Suprapubic skin (tissue), 4 donors: Measurements from ENCODE around the gene CLASP1. TPM values are rescaled to one million over a fixed set of nuclear protein-coding genes. Genes with fewer than 3 reads are reported as not detected.

Experiments
- DNase-seq, 2 donors: peaks; one replicate each; pipeline ENCODE4 v3.0.0-alpha.2; 2019; ENCODE audit warnings: low spot score in 2 of 2
- H3K27ac ChIP-seq: fragments of 200-600 bp; sonication (generic); one replicate; pipeline ENCODE4 v1.5.1; 2019
- H3K27me3 ChIP-seq: fragments of 200-600 bp; sonication (generic); one replicate; pipeline ENCODE4 v1.5.1; 2019
- H3K36me3 ChIP-seq: fragments of 200-600 bp; sonication (generic); one replicate; pipeline ENCODE4 v1.5.1; 2019
- H3K4me1 ChIP-seq: fragments of 200-600 bp; sonication (generic); one replicate; pipeline ENCODE4 v1.5.1; 2019
- H3K4me3 ChIP-seq: fragments of 200-600 bp; sonication (generic); one replicate; pipeline ENCODE4 v1.5.1; 2019; ENCODE audit warnings: mild to moderate bottlenecking
- H3K9me3 ChIP-seq: fragments of 200-600 bp; sonication (generic); one replicate; pipeline ENCODE4 v1.5.1; 2019
- EP300 ChIP-seq: sonication (generic); formaldehyde crosslinking; IDR thresholded peaks from one replicate; pipeline ENCODE4 v1.6.1; 2017; ENCODE audit warnings: antibody characterized with exemption
- POLR2A ChIP-seq, 2 donors: fragments of 450-650 bp; IDR thresholded peaks; one replicate each; pipeline ENCODE4 v1.6.1; 2017; ENCODE audit warnings: antibody characterized with exemption in 2 of 2, mild to moderate bottlenecking in 2 of 2, moderate library complexity in 2 of 2
- POLR2AphosphoS5 ChIP-seq, 3 donors: sonication (generic); formaldehyde crosslinking; IDR thresholded peaks; one replicate each; pipeline ENCODE4 v1.6.1; 2017; ENCODE audit warnings: antibody characterized with exemption in 3 of 3
- WGBS: methylation state at CpG from one replicate; pipeline ENCODE4 v1.1.5; 2018; 5-methylcytosine and 5-hydroxymethylcytosine counted together
- total RNA-seq, 4 donors: library from RNA; depleted of rRNA; stranded (reverse); fragments of >200 nt; gene quantifications; one replicate each; pipeline ENCODE4 v1.1.0, GENCODE V29; 2016
- TF ChIP-seq, protein P1 (sequence below), 2 donors: fragments of 200-600 bp in 1 of 2; fragments of 450-650 bp in 1 of 2; sonication (generic) in 1 of 2; IDR thresholded peaks; one replicate each; pipeline ENCODE4 v1.5.1; 2016 to 2019; ENCODE audit warnings: antibody characterized with exemption in 2 of 2, mild to moderate bottlenecking in 1 of 2, moderate library complexity in 1 of 2

Gene CLASP1
- total RNA-seq, 4 donors from 2014 or later = 53.3 to 99.5 (median 67.6) TPM

DNA sequence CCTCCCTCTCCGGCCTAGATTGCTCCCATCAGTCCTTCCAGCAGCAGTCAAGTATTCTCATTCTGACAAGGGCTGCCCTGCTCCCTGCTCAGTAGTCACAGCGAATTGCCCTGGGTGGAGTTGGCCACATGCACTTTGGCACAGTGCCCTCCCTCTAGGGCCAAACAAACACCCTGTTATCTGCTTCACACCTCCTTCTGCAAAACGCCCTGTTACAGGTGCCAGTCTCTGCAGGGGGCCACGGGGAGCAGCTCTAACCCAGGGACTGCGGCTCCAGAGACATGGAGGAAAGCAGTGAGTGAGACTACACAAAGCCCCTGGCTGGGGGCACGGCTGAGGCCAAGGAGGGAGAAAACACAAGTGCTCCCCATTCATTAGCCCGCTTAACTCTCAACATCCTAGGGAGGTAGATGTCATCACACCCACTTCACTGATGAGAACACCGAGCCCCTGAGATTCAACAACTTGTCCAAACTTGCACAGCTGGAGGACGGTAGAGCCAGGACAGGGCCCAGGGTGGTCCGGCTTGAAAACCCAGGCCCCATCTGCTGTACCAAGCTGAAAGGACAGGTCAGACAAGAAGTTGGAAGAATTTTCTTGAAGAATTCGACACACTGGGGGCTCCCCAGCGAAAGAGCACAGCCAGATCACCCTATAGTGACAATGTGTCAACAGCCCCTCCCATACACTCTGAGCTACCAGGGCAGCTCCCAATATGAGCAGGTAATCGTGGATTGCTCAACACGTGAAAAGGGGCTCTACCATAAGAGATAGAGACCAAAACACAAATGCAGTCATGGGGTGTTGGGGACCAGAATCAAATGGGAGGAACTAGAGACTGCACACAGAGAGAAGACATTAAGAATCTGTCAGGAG is 355.6 kb downstream of the CLASP1 start:
- no peak for DNase-seq
- peaks cover 4% of the 10 kb centered on the region for H3K4me1 ChIP-seq
- no peak overlapping the region for H3K4me3 ChIP-seq
- no peaks in the 10 kb centered on the region for H3K9me3 ChIP-seq
- no peaks in the 10 kb centered on the region for H3K27me3 ChIP-seq
- no peak for TF ChIP-seq EP300
- TF ChIP-seq, protein P1, sequence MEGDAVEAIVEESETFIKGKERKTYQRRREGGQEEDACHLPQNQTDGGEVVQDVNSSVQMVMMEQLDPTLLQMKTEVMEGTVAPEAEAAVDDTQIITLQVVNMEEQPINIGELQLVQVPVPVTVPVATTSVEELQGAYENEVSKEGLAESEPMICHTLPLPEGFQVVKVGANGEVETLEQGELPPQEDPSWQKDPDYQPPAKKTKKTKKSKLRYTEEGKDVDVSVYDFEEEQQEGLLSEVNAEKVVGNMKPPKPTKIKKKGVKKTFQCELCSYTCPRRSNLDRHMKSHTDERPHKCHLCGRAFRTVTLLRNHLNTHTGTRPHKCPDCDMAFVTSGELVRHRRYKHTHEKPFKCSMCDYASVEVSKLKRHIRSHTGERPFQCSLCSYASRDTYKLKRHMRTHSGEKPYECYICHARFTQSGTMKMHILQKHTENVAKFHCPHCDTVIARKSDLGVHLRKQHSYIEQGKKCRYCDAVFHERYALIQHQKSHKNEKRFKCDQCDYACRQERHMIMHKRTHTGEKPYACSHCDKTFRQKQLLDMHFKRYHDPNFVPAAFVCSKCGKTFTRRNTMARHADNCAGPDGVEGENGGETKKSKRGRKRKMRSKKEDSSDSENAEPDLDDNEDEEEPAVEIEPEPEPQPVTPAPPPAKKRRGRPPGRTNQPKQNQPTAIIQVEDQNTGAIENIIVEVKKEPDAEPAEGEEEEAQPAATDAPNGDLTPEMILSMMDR (IDR thresholded peaks at IDR 0.05) = no peak
- TF ChIP-seq POLR2A (IDR thresholded peaks at IDR 0.05) = no peak
- TF ChIP-seq POLR2AphosphoS5 (IDR thresholded peaks at IDR 0.05) = no peak
- WGBS = 64% methylated on average over 13 of the region's 14 CpGs
- no peak overlapping the region for H3K27ac ChIP-seq
- H3K36me3 ChIP-seq = no peaks in the 10 kb centered on the region

DNA sequence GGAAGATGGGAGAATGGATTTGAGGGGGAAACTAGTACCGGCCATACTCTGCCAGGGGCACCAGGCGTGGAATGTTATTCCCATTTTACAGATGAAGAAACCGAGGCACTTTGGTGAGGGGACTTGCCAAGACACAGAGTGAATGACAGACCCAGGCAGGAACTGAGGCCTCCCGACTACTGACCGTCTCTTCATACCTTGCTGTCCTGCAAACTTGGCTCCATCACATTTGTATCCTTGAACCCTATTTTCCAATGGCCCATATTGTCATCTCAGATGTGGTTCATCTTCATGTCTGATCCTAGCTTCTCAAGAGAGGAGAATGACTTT is 358.0 kb downstream of the CLASP1 start:
- DNase-seq = no peak
- no peak overlapping the region for H3K4me3 ChIP-seq
- 91% methylated on average over 5 of the region's 5 CpGs for WGBS

DNA sequence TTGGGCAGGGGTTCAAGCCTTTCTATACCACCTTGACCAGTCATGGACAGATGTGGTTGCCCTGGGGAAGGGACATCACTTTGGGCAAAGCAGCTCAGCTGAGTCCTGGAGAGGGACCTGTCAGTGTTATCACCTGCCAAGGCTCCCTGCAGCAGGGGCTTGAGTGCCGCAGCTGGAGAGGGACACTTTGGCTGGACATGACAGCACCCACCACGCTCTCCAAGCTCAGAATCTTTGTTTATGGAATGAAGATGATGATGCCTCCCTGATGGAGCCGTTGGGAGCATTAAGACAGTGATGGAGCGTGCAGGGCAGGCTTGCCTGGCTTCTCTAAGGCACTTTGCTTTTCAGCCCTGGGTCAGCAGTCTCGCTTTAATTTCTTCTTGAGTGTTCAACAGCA is 360.0 kb downstream of the CLASP1 start:
- no peaks in the 10 kb centered on the region for H3K36me3 ChIP-seq
- no peak overlapping the region for H3K27ac ChIP-seq
- WGBS = 79% methylated on average over 4 of the region's 5 CpGs
- no peak overlapping the region for H3K4me3 ChIP-seq
- TF ChIP-seq EP300 = no peak
- no peak for DNase-seq
- H3K27me3 ChIP-seq = peaks cover 3% of the 10 kb centered on the region
- peaks cover 18% of the 10 kb centered on the region for H3K4me1 ChIP-seq
- no peaks in the 10 kb centered on the region for H3K9me3 ChIP-seq

More for the DNA sequence above, 358.0 kb downstream of the CLASP1 start:
- peaks cover 4% of the 10 kb centered on the region for H3K4me1 ChIP-seq
- H3K27ac ChIP-seq = no peak overlapping the region
- no peaks in the 10 kb centered on the region for H3K36me3 ChIP-seq
- no peaks in the 10 kb centered on the region for H3K27me3 ChIP-seq
- TF ChIP-seq EP300 (no peak), POLR2A (IDR thresholded peaks at IDR 0.05) (no peak), POLR2AphosphoS5 (IDR thresholded peaks at IDR 0.05) (no peak)
- TF ChIP-seq, protein P1 (IDR thresholded peaks at IDR 0.05) = no peak
- H3K9me3 ChIP-seq = no peaks in the 10 kb centered on the region

DNA sequence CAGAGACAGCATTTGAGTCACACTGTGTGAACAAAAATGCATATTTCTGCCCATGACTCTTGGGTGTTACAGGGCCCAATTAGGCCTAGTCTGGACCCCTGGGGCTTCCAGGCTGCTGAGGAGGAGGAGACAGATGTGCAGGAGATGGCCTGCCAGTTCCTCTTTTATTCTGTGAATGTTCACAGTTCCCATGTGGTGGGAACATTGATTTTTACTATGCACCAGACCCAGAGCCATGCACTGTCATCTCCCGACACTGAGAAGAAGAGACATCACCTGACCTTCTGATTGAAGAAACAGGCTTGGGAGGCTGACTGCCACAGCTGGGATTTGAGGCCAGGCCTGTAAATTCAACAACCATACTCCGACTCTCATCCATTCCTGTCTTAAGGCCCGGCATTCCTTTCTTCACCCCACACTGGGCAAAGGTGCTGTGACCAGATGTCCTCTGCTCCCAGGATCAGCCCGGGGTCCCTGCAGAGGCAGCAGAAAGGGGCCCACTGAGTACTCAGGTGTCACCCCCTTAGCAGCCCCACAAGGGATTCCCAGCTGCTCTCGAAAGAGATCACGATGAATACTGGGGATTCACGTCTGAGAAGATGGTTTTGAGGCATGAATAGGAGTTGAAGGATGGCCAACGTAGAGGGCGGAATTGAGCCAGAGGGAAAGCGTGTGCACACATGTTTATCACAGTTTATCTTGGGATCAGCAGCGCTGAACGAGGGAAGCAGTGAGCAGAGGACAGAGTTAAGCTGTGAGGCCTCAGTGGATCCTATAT is 360.6 kb downstream of the CLASP1 start:
- peaks cover 5% of the 10 kb centered on the region for H3K27me3 ChIP-seq
- DNase-seq = no peak

DNA sequence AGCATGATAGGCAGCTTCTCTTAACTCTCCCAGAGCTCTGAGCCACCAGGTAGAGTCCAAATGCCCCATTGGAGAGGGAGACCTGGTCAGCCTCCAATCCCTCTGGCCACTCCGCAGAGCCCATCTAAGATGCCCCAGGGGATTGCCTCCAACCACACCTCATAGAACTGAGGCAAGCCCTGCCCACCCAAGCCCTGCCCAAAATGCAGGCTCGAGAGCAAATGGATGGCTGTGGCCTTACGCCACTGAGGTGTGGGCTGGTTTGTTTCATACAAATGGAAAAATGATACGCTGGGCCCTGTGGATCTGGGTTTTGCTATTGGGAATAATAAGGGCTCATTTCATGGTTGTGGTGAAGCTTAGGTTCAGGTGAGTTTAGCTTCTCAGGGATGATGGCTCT is 361.3 kb downstream of the CLASP1 start:
- peaks cover 23% of the 10 kb centered on the region for H3K4me1 ChIP-seq
- WGBS = 91% methylated on average over 4 of the region's 4 CpGs
- H3K36me3 ChIP-seq = no peaks in the 10 kb centered on the region
- TF ChIP-seq EP300 (no peak), POLR2AphosphoS5 (IDR thresholded peaks at IDR 0.05) (no peak), POLR2A (IDR thresholded peaks at IDR 0.05) (no peak)
- TF ChIP-seq, protein P1 (IDR thresholded peaks at IDR 0.05) = no peak
- no peak for DNase-seq
- H3K4me3 ChIP-seq = no peak overlapping the region
- no peaks in the 10 kb centered on the region for H3K9me3 ChIP-seq
- no peak overlapping the region for H3K27ac ChIP-seq
- peaks cover 8% of the 10 kb centered on the region for H3K27me3 ChIP-seq

More for the DNA sequence above, 360.6 kb downstream of the CLASP1 start:
- Histone ChIP-seq H3K4me3 (no peak overlapping the region), H3K27ac (no peak overlapping the region), H3K36me3 (no peaks in the 10 kb centered on the region), H3K4me1 (peaks cover 23% of the 10 kb centered on the region), H3K9me3 (no peaks in the 10 kb centered on the region)
- 58% methylated on average over 12 of the region's 12 CpGs for WGBS
- TF ChIP-seq EP300 = no peak
- no peak for TF ChIP-seq POLR2AphosphoS5 (IDR thresholded peaks at IDR 0.05)
- TF ChIP-seq POLR2A (IDR thresholded peaks at IDR 0.05) = no peak
- TF ChIP-seq, protein P1 (IDR thresholded peaks at IDR 0.05) = no peak

Other genes starting within 250 kb of the CLASP1 start
- gene RNU4ATAC, start 118.6 kb downstream of the CLASP1 start, total RNA-seq = not detected
- 10 to 100 TPM; 40.0 to 77.6 (median 57.9) TPM for gene NIFK, start 87.4 kb upstream of the CLASP1 start, total RNA-seq
- gene TSN, start 106.2 kb upstream of the CLASP1 start, total RNA-seq = 10 to 100 TPM; 24.1 to 45.2 (median 41.6) TPM